Measurements from ENCODE around the gene POPDC3.

DNA sequence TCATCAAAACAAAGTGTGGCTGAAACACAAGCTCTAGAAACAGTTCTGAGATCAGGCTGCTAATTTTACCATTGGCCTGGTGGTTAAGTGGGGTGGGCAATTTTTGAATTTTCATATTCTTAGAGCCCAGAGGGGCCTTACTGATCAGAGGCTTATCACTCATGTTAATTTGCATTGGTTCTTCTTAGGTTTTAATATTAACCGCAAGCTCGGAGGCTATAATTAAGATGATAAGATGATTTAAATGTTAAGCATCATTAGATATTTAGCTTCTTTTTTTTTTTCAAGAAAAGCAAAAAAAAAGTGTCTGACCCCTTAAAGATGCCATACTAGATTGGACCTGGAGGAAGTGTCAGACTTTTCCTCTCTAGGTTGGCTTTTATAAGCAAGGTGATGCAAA is 8.4 kb upstream of the POPDC3 start:
- TF ChIP-seq, protein P1, sequence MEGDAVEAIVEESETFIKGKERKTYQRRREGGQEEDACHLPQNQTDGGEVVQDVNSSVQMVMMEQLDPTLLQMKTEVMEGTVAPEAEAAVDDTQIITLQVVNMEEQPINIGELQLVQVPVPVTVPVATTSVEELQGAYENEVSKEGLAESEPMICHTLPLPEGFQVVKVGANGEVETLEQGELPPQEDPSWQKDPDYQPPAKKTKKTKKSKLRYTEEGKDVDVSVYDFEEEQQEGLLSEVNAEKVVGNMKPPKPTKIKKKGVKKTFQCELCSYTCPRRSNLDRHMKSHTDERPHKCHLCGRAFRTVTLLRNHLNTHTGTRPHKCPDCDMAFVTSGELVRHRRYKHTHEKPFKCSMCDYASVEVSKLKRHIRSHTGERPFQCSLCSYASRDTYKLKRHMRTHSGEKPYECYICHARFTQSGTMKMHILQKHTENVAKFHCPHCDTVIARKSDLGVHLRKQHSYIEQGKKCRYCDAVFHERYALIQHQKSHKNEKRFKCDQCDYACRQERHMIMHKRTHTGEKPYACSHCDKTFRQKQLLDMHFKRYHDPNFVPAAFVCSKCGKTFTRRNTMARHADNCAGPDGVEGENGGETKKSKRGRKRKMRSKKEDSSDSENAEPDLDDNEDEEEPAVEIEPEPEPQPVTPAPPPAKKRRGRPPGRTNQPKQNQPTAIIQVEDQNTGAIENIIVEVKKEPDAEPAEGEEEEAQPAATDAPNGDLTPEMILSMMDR (CRISPR knock-in tag; IDR thresholded peaks at IDR 0.05) = no peak
- TF ChIP-seq SP1 (IDR thresholded peaks at IDR 0.05) = no peak
- no peak for TF ChIP-seq SP1 (CRISPR knock-in tag; IDR thresholded peaks at IDR 0.05)
- TF ChIP-seq FOXM1 (CRISPR knock-in tag; IDR thresholded peaks at IDR 0.05) = no peak
- no peak for TF ChIP-seq POLR2A (IDR thresholded peaks at IDR 0.05; ENCODE audit: insufficient read depth in 1 of 2, low read depth in 2 of 2, low read length in 2 of 2)
- TF ChIP-seq, protein P2, sequence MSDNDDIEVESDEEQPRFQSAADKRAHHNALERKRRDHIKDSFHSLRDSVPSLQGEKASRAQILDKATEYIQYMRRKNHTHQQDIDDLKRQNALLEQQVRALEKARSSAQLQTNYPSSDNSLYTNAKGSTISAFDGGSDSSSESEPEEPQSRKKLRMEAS (IDR thresholded peaks at IDR 0.05) = no peak
- TF ChIP-seq JUND (CRISPR knock-in tag; IDR thresholded peaks at IDR 0.05) = no peak
- TF ChIP-seq DPF2 (CRISPR knock-in tag; IDR thresholded peaks at IDR 0.05; ENCODE audit: borderline replicate concordance, low read depth) = no peak
